ENCODE data around the gene MED25. TPM values are rescaled to one million over a fixed set of nuclear protein-coding genes. Genes with fewer than 3 reads are reported as not detected.

MED25 gene
- total RNA-seq, 3 donors from 2014 or later (not counting 1 experiment from before 2014, with no cell fraction given): 64.2 to 132 (median 69.5) TPM

- intact Hi-C loops (cut with micrococcal nuclease): no loop called here
- Mint-ChIP-seq H3K4me3 (no peak overlapping the region), H3K9me3 (no peaks in the 10 kb centered on the region), H3K4me1 (peaks cover 0 to under 1% of the 10 kb centered on the region in 2 donors), H3K27ac (peak overlapping the region in 1 of 2 donors; percentile 40), H3K27me3 (ENCODE audit: low read depth in 2 of 2) (no peaks in the 10 kb centered on the region), H3K36me3 (no peaks in the 10 kb centered on the region)
- no peak for TF ChIP-seq CTCF (IDR thresholded peaks at IDR 0.05)
- WGBS (ENCODE audit: insufficient coverage): 92% methylated on average over 5 of the region's 5 CpGs
- Histone ChIP-seq H3K4me1 (ENCODE audit: control insufficient read depth, insufficient read depth, low read length) (peaks cover 4% of the 10 kb centered on the region), H3K4me3 (ENCODE audit: low read length) (no peak overlapping the region), H3K36me3 (ENCODE audit: control insufficient read depth, insufficient read depth, low read length) (peaks cover 28% of the 10 kb centered on the region), H3K27me3 (ENCODE audit: control insufficient read depth, insufficient read depth, low read length) (no peaks in the 10 kb centered on the region), H3K27ac (ENCODE audit: low read length) (no peak overlapping the region), H3K9me3 (ENCODE audit: control insufficient read depth, insufficient read depth, low read length) (no peaks in the 10 kb centered on the region)
- no peak for ATAC-seq
- DNase-seq: no peak
Observed at GRCh38 chr19:49857838-49858087, 39.7 kb downstream of the MED25 start.

- intact Hi-C loops (cut with micrococcal nuclease): no loop called here
- no peak for ATAC-seq
- H3K4me1 Mint-ChIP-seq: peaks cover 0 to 4% of the 10 kb centered on the region in 2 donors
- no peaks in the 10 kb centered on the region for H3K36me3 Mint-ChIP-seq
- 95% methylated on average over 37 of the region's 37 CpGs for WGBS (ENCODE audit: insufficient coverage)
- H3K27ac Mint-ChIP-seq: peak overlapping the region in 1 of 2 donors; percentile 40
- no peak overlapping the region for H3K27ac ChIP-seq (ENCODE audit: low read length)
- no peak for TF ChIP-seq CTCF (IDR thresholded peaks at IDR 0.05)
- no peaks in the 10 kb centered on the region for H3K27me3 Mint-ChIP-seq (ENCODE audit: low read depth in 2 of 2)
- no peaks in the 10 kb centered on the region for H3K4me1 ChIP-seq (ENCODE audit: control insufficient read depth, insufficient read depth, low read length)
- no peak for DNase-seq
- H3K27me3 ChIP-seq (ENCODE audit: control insufficient read depth, insufficient read depth, low read length): no peaks in the 10 kb centered on the region
- peaks cover 32% of the 10 kb centered on the region for H3K36me3 ChIP-seq (ENCODE audit: control insufficient read depth, insufficient read depth, low read length)
- no peak overlapping the region for H3K4me3 Mint-ChIP-seq
- no peaks in the 10 kb centered on the region for H3K9me3 ChIP-seq (ENCODE audit: control insufficient read depth, insufficient read depth, low read length)
- H3K9me3 Mint-ChIP-seq: no peaks in the 10 kb centered on the region
- H3K4me3 ChIP-seq (ENCODE audit: low read length): no peak overlapping the region
Observed at GRCh38 chr19:49858088-49858985, 40.2 kb downstream of the MED25 start.

- H3K27me3 ChIP-seq (ENCODE audit: control insufficient read depth, insufficient read depth, low read length): no peaks in the 10 kb centered on the region
- Mint-ChIP-seq H3K4me1 (peaks cover 0 to 10% of the 10 kb centered on the region in 2 donors), H3K4me3 (no peak overlapping the region), H3K27ac (no peak overlapping the region), H3K9me3 (no peaks in the 10 kb centered on the region), H3K36me3 (no peaks in the 10 kb centered on the region), H3K27me3 (ENCODE audit: low read depth in 2 of 2) (no peaks in the 10 kb centered on the region)
- 93% methylated on average over 22 of the region's 22 CpGs for WGBS (ENCODE audit: insufficient coverage)
- H3K4me1 ChIP-seq (ENCODE audit: control insufficient read depth, insufficient read depth, low read length): peaks cover under 1% of the 10 kb centered on the region
- H3K9me3 ChIP-seq (ENCODE audit: control insufficient read depth, insufficient read depth, low read length): no peaks in the 10 kb centered on the region
- peaks cover 46% of the 10 kb centered on the region for H3K36me3 ChIP-seq (ENCODE audit: control insufficient read depth, insufficient read depth, low read length)
- no peak overlapping the region for H3K27ac ChIP-seq (ENCODE audit: low read length)
- ATAC-seq (no peak), DNase-seq (no peak)
- intact Hi-C loops (cut with micrococcal nuclease): no loop called here
- no peak for TF ChIP-seq CTCF (IDR thresholded peaks at IDR 0.05)
- H3K4me3 ChIP-seq (ENCODE audit: low read length): no peak overlapping the region
Observed at GRCh38 chr19:49859682-49860335, 41.7 kb downstream of the MED25 start.

Data from natural killer cell (primary cell).